Measurements from ENCODE around the gene RAD54L2.

RAD54L2 gene, protein sequence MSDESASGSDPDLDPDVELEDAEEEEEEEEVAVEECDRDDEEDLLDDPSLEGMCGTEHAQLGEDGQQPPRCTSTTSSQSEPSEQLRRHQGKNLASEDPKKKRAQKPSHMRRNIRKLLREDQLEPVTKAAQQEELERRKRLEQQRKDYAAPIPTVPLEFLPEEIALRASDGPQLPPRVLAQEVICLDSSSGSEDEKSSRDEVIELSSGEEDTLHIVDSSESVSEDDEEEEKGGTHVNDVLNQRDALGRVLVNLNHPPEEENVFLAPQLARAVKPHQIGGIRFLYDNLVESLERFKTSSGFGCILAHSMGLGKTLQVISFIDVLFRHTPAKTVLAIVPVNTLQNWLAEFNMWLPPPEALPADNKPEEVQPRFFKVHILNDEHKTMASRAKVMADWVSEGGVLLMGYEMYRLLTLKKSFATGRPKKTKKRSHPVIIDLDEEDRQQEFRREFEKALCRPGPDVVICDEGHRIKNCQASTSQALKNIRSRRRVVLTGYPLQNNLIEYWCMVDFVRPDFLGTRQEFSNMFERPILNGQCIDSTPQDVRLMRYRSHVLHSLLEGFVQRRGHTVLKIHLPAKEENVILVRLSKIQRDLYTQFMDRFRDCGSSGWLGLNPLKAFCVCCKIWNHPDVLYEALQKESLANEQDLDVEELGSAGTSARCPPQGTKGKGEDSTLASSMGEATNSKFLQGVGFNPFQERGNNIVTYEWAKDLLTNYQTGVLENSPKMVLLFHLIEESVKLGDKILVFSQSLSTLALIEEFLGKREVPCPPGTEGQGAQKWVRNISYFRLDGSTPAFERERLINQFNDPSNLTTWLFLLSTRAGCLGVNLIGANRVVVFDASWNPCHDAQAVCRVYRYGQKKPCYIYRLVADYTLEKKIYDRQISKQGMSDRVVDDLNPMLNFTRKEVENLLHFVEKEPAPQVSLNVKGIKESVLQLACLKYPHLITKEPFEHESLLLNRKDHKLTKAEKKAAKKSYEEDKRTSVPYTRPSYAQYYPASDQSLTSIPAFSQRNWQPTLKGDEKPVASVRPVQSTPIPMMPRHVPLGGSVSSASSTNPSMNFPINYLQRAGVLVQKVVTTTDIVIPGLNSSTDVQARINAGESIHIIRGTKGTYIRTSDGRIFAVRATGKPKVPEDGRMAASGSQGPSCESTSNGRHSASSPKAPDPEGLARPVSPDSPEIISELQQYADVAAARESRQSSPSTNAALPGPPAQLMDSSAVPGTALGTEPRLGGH (N-terminal part only)

DNA sequence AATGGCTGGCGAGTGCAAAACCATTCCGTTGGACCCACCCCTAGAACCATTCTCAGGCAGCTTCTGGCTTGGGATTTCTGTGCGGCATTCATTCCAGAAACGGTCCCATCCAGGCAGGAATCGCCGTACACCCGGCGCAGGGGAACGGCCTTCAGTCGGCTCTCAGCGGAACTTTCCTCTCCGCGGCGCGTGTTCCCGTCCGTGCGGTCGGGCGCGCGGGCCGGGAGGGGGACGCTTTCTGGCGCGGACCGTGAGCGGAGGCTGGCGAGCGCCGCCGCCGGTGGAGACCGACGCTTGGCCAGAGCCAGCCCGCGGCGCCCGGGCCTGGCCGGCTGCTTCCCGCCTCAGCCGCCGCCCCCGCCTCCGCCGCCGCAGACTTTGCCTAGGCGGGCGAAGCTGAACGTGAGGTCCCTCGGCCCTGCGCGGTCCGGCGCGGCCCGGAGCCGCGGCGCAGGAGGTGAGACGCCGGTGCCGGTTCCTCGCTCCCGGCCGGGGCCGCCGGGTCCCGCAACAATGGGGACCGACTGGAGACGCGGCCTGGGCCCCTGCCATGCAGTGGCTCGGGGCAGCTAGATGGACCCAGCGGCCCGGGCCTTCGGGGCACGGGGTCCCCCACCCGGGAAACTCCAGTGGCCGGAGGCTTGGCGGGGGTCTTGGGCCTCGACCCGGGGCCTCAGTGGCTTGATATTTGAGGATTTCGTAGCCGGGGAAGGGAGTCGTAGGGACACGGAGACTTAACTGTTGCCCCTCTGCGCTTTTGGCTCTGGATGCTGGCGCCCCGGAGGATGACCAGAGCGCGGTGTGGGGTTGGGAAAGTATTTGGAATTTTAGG lies at the start of gene RAD54L2:
Gene RAD54L2, plus strand, starts transcription at position 261 of the 832 bp plus-strand sequence. CDS start 51,702 bp downstream, outside the sequence.
- TF ChIP-seq, protein P1, sequence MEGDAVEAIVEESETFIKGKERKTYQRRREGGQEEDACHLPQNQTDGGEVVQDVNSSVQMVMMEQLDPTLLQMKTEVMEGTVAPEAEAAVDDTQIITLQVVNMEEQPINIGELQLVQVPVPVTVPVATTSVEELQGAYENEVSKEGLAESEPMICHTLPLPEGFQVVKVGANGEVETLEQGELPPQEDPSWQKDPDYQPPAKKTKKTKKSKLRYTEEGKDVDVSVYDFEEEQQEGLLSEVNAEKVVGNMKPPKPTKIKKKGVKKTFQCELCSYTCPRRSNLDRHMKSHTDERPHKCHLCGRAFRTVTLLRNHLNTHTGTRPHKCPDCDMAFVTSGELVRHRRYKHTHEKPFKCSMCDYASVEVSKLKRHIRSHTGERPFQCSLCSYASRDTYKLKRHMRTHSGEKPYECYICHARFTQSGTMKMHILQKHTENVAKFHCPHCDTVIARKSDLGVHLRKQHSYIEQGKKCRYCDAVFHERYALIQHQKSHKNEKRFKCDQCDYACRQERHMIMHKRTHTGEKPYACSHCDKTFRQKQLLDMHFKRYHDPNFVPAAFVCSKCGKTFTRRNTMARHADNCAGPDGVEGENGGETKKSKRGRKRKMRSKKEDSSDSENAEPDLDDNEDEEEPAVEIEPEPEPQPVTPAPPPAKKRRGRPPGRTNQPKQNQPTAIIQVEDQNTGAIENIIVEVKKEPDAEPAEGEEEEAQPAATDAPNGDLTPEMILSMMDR (IDR thresholded peaks at IDR 0.05; ENCODE audit: control insufficient read depth, extremely low read depth, insufficient read depth): peak; percentile 42

DNA sequence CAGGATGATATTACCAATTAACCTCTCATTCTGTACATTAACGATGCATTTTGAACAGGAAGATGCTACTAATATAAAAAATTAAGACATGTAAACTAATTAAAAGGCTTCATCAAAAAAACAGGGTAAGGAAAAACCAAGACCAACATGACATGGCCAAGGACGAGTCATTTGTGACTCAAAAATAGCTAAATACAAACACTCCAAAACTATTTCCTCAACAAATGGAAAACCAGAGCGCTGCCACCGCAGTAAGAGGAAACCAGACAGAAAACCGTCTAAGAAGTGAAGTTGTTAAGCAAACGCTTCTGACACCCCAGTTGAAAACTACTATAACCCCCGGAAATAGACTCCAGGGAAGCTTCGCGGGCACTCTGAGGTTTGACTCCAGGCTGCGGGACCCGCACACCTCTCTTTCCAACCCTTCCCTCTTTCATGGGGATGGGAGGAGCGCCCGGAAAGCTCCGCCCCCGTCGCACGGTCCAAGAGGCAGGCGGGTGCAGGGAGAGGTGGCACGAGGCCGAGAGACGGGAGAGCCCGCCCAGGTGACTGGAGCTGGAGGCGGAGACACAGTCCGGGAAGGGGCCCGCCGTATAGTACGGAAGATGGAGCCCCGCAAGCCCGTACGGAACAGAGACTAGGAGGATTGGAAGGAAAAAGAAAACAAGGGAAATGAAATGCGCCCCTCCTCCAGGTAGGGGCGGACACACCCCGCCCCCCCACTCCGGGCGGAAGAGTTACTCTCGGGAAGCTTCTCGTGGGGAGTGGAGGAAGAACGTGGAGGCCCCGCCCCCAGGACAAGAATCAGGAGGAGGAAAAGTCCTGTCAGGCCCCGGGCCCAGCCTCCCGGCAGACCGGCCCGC lies 39.4 kb upstream of the RAD54L2 start:
- H3K4me3 ChIP-seq (ENCODE audit: low read depth, low read length): peak overlapping the region; percentile 77
- peak; percentile 81 for DNase-seq (ENCODE audit: low read depth)
- TF ChIP-seq, protein P1 (IDR thresholded peaks at IDR 0.05; ENCODE audit: control insufficient read depth, extremely low read depth, insufficient read depth): no peak

More for the DNA sequence above, at the start of gene RAD54L2:
- peak within 1 kb of the TSS; percentile 94 for H3K4me3 ChIP-seq (ENCODE audit: low read depth, low read length)
- peak; percentile 41 for DNase-seq (ENCODE audit: low read depth)

DNA sequence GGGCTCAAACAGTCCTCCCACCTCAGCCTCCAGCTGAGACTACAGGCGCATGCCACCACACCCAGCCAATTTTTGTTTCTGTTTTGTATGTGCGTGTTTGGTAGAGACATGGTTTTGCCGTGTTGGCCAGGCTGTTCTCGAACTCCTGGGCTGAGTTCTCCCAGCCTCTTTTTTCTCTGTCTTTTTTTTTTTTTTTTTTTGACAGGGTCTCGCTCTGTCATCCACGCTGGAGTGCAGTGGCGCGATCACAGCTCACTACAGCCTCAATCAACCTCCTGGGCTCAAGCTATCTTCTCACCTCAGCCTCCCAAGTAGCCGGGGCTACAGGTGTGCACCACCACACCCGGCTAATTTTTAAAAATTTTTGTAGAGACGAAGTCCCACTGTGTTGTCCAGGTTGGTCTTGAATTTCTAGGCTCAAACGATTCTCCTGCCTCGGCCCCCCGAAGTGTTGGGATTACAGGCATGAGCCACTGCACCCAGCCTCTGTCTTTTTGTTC lies 37.8 kb upstream of the RAD54L2 start:
- no peak for DNase-seq (ENCODE audit: low read depth)
- H3K4me3 ChIP-seq (ENCODE audit: low read depth, low read length): peak overlapping the region; percentile 2; the same call in 1 of the 2 replicates
- TF ChIP-seq, protein P1 (IDR thresholded peaks at IDR 0.05; ENCODE audit: control insufficient read depth, extremely low read depth, insufficient read depth): no peak

DNA sequence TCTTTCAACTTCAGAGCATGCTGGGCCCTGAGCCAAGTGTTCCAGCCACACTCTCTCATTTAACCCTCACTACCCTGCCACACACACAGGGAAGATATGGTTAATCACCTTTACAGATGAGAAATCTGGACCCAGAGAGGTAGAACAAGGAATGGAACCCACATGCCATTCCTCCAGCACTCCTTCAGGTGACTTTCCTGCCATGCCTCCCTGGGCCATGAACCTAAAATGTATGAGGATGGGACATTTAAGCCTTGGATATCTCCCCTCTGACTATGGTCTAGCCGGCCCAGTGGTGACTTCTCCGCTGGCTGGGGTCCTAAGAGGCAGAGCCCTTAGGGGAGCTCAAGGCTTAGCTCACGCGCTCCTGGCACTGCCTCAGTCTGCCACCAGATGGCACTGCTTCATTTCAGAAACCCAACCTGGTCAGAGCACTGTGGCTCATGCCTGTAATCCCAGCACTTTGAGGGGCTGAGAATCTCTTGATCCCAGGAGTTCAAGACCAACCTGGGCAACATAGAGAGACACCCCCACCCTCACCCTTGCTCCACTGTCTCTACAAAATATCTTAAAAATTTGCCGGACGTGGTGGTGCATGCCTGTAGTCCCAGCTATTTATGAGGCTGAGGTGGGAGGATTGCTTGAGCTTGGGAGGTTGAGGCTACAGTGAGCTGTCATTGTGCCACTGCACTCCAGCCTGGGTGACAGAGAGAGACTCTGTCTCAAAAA lies 36.5 kb upstream of the RAD54L2 start:
- no peak overlapping the region for H3K4me3 ChIP-seq (ENCODE audit: low read depth, low read length)
- TF ChIP-seq, protein P1 (IDR thresholded peaks at IDR 0.05; ENCODE audit: control insufficient read depth, extremely low read depth, insufficient read depth): peak; percentile 90
- peak; percentile 32 for DNase-seq (ENCODE audit: low read depth)

DNA sequence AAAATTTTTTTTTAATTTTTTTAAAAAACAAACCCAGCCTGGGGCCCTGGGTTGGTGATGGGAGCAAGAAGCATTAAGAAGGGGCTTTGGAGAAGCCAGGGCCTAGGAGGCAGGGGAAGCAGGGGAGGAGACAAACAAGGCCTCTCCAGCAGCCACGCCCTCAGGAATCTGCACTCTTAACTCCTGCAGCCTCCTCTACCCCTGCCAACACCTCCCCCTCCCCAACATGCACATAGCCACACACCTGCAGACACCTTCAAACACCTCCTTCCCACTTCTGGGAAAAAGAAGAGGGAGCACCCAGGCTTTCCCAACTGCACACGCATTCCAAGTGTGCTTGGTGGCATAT lies 36.0 kb upstream of the RAD54L2 start:
- TF ChIP-seq, protein P1 (IDR thresholded peaks at IDR 0.05; ENCODE audit: control insufficient read depth, extremely low read depth, insufficient read depth): no peak
- no peak overlapping the region for H3K4me3 ChIP-seq (ENCODE audit: low read depth, low read length)
- DNase-seq (ENCODE audit: low read depth): no peak

All from LNCaP clone FGC (cell line).